Gastroesophageal sphincter (tissue), 3 donors: Measurements from ENCODE around the gene MYO15A.

Source experiments
- POLR2A ChIP-seq, 2 donors: fragments of 450-650 bp; IDR thresholded peaks; one replicate each; pipeline ENCODE4 v1.6.1; 2017; ENCODE audit warnings: antibody characterized with exemption in 2 of 2, mild to moderate bottlenecking in 2 of 2, moderate library complexity in 1 of 2
- TF ChIP-seq, protein P1 (sequence below), 4 experiments: fragments of 200-600 bp in 2 of 4; fragments of 450-650 bp in 2 of 4; sonication (generic) in 1 of 4; IDR thresholded peaks; one replicate each; pipeline ENCODE4 v1.5.1; 2017 to 2019; ENCODE audit warnings: antibody characterized with exemption in 4 of 4, mild to moderate bottlenecking in 2 of 4, moderate library complexity in 2 of 4

DNA sequence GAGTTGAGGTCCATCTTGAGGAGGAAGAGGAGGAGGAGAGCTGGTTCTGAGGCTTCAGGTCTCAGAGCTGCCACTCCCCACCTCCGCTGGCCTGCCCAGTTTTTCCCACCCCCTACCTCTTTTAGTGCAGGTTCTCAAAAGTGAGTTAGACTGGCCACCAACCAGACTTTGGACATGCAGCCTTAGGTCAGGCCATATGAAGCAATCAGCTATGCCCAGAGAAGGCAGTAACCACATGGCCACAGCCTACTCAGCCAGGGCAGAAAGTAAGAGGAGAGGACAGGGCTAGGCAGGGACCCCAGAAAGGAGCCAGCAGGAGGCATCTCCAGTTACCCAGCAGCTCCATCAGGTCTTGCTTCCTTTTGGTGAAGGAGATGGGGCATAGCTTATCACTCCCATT lies 9.0 kb downstream of the MYO15A start:
- TF ChIP-seq, protein P1, sequence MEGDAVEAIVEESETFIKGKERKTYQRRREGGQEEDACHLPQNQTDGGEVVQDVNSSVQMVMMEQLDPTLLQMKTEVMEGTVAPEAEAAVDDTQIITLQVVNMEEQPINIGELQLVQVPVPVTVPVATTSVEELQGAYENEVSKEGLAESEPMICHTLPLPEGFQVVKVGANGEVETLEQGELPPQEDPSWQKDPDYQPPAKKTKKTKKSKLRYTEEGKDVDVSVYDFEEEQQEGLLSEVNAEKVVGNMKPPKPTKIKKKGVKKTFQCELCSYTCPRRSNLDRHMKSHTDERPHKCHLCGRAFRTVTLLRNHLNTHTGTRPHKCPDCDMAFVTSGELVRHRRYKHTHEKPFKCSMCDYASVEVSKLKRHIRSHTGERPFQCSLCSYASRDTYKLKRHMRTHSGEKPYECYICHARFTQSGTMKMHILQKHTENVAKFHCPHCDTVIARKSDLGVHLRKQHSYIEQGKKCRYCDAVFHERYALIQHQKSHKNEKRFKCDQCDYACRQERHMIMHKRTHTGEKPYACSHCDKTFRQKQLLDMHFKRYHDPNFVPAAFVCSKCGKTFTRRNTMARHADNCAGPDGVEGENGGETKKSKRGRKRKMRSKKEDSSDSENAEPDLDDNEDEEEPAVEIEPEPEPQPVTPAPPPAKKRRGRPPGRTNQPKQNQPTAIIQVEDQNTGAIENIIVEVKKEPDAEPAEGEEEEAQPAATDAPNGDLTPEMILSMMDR (IDR thresholded peaks at IDR 0.05) = no peak
- no peak for TF ChIP-seq POLR2A (IDR thresholded peaks at IDR 0.05)
